Measurements from ENCODE around the gene KCTD15.

DNA sequence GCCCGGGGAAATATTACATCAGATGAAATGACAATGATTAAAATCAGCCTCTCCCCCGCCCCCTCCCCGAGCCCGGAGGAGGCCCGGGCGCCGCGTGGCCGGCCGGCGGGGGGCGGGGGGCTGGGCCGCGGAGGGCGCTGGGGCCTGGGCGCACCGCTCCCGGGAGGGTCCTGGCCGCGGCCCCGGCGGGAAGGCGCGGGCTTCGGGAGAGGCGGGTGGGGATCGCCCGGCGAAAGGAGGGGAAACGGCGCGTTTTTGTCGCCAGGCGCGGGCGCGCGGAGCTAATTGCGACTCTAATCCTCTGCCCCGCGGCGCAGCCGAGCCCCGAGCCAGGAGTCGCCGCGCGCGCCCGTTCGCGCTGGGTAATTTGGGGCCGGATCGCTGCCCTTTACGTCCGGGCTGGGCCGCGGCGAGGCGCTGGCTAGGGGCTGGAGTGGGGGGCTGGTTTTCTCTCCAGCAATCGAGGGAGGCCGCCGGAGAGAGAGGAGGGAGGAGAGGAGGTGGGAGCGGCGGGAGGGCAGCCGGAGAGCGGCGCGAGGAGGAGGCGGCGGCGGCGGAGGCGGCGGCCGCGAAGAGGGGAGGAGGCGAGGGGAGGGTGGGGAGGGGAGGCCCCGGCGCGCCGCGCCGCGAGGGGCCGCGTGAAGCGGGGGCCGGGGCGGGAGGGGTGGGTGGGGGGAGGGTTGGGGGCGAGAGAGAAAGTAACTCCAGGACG, at the start of gene KCTD15:
- TF ChIP-seq TAF1 (IDR thresholded peaks at IDR 0.05; ENCODE audit: borderline replicate concordance, insufficient read depth, low read length) = no peak
- TF ChIP-seq, protein P1, sequence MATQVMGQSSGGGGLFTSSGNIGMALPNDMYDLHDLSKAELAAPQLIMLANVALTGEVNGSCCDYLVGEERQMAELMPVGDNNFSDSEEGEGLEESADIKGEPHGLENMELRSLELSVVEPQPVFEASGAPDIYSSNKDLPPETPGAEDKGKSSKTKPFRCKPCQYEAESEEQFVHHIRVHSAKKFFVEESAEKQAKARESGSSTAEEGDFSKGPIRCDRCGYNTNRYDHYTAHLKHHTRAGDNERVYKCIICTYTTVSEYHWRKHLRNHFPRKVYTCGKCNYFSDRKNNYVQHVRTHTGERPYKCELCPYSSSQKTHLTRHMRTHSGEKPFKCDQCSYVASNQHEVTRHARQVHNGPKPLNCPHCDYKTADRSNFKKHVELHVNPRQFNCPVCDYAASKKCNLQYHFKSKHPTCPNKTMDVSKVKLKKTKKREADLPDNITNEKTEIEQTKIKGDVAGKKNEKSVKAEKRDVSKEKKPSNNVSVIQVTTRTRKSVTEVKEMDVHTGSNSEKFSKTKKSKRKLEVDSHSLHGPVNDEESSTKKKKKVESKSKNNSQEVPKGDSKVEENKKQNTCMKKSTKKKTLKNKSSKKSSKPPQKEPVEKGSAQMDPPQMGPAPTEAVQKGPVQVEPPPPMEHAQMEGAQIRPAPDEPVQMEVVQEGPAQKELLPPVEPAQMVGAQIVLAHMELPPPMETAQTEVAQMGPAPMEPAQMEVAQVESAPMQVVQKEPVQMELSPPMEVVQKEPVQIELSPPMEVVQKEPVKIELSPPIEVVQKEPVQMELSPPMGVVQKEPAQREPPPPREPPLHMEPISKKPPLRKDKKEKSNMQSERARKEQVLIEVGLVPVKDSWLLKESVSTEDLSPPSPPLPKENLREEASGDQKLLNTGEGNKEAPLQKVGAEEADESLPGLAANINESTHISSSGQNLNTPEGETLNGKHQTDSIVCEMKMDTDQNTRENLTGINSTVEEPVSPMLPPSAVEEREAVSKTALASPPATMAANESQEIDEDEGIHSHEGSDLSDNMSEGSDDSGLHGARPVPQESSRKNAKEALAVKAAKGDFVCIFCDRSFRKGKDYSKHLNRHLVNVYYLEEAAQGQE (IDR thresholded peaks at IDR 0.05; ENCODE audit: insufficient read depth in 1 of 2, low read depth in 2 of 2, low read length in 2 of 2) = no peak; a peak in 1 of 4 replicates

Data from PFSK-1 (cell line).